Fibroblast of mammary gland (primary cell): Measurements from ENCODE around the gene METTL15.
"Not testable (repeated sequence)": the region's sequence is repeated elsewhere in the genome, so short reads cannot be mapped to it uniquely, and the experiment has no call there.

ENCODE experiments used
- DNase-seq: peaks from one replicate; pipeline ENCODE4 v3.0.0-alpha.2; 2010; ENCODE audit warnings: low read depth
- H3K4me3 ChIP-seq: 2 replicates; pipeline ENCODE4 v1.5.1; 2011; ENCODE audit warnings: low read depth, mild to moderate bottlenecking, low read length, moderate library complexity; ENCODE audit not compliant: control insufficient read depth
- CTCF ChIP-seq: conservative IDR thresholded peaks from 2 replicates; pipeline ENCODE4 v1.5.1; 2011; ENCODE audit warnings: low read depth, low read length, inconsistent platforms; ENCODE audit not compliant: control insufficient read depth, insufficient read depth

The METTL15 gene

GRCh38 chr11:28347371-28347770 is 239.2 kb downstream of the METTL15 start:
- peak; percentile 16 for DNase-seq

GRCh38 chr11:28350216-28350615 is 242.0 kb downstream of the METTL15 start:
- no peak overlapping the region for H3K4me3 ChIP-seq
- DNase-seq: no peak
- TF ChIP-seq CTCF: no peak

More at GRCh38 chr11:28347371-28347770, 239.2 kb downstream of the METTL15 start:
- no peak overlapping the region for H3K4me3 ChIP-seq
- no peak for TF ChIP-seq CTCF

GRCh38 chr11:28353991-28354390 is 245.8 kb downstream of the METTL15 start:
- TF ChIP-seq CTCF: no peak
- no peak for DNase-seq
- no peak overlapping the region for H3K4me3 ChIP-seq

DNA sequence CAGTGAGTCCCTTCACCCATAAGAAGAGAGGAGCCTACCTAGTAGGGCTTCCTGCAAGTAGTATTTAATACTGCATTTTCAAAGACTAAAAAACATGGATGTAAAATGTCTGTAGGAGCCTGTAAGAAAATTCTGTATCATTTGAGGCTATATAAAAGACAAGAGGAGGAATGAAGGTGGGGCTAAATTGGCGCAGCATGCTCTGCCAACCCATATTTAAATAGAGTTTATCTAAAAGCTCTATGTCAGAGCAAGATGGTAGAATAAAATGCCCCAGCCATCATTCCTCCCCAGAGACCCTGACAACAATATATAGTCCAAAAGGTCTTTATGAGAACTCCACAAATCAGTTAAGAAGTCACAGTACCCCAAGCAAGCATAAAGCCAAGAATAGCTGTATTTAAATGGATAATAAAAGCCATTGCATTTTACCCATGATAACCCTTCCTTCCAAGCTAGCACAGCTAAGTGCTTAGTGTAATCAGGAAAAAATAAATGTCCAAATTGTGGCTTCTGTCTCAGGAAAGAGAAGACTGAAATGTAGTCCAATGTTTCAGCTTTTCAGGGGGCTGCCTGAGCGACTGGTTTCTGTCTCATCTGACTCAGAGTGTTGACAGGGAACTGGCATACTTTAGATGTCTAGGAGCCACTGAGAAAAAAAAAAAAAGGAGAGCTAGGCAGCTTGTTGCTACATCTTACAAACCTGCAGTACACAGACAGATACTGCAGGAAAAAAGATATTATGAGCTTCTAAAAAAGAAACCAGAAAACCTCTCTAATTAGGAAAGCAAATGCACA is 258.6 kb downstream of the METTL15 start:
- H3K4me3 ChIP-seq: no peak overlapping the region
- peak; percentile 63 for DNase-seq
- no peak for TF ChIP-seq CTCF

GRCh38 chr11:28378095-28378494 is 269.9 kb downstream of the METTL15 start:
- DNase-seq, H3K4me3 ChIP-seq: not testable (repeated sequence)
